NOMO-1 (cell line): Measurements from ENCODE around the gene PTPRM.

ENCODE experiments used
- DNase-seq, 2 experiments: peaks; one replicate each; lab custom pipeline; 2025; ENCODE audit not compliant: unreplicated experiment in 2 of 2; lab: John Stamatoyannopoulos, UW

The PTPRM gene

GRCh38 chr18:8332286-8332685 is 765.2 kb downstream of the PTPRM start:
- DNase-seq: no peak

- no peak for DNase-seq
Observed at GRCh38 chr18:8333961-8334360, 766.8 kb downstream of the PTPRM start.

DNA sequence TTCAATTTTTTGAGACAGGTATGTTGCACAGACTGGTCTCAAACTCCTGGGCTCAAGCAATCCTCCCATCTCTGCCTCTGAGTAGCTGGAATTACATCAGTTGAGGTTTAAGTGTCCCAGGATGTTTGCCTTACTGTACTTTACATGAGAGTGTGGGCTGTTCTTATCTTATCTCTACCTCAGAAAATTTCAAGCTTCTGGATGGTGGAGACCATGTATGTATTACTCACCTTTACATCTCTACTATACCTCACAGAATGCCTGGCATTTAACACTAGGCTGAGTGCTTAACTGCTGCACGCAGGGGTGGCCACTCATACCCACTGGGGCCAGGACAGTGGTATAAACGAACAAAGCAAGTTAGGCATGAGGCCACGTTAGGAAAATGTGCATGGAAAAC is 770.1 kb downstream of the PTPRM start:
- DNase-seq: no peak

GRCh38 chr18:8339210-8339609 is 772.1 kb downstream of the PTPRM start:
- DNase-seq: no peak

DNA sequence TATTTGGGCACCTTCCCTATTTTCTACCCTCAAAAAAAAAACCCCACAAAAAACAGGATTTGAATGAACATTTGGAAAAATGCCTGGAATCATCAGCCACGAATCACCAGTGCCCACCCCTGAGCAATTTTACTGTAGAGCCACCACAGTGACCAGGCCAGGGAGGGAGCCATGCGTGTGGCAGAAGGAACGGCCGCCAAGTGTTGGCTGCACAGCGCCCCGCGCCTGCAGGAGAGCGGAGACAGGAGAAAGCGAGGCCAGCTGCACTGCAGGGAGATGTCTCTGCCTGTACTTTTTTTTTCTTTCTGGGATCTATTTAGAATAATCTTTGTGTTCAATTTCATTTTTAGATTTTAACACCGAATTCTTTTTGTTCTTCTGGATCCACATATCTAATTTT is 772.8 kb downstream of the PTPRM start:
- no peak for DNase-seq

DNA sequence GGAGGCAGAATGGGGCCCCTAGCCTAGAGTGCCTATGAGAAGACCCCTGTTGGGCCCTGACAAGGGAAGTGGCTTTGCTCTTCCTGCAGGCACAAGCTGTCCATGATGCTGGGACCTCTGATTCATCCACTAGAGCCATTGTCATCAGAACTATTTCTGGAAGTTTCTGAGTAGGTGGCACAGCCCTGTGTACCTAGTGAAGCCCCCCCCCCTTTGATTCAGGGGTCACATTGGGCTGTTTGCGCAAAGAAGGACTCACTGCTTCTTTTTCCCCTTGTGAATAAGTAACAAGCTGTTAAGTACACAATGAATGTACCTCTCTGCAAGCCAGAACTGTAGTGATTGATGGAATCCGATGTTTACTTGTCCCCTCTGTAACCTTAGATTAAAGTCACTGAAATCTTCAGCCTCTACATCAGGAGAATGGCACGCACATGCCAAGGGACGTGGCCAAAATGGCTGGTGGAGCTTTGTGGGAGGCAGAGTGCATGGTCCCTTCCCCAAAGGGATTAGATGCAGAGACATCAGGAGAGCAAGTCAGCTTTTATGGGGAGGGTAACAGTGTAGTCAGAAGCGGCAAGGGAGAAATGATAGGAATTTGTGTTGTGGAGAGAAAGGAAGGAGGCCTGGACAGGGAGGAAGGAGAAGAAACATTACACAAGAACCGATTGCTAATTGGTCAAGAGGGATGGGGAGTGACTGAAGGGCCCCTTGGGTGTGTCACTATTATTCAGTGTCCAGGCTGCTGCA is 774.5 kb downstream of the PTPRM start:
- DNase-seq: no peak

DNA sequence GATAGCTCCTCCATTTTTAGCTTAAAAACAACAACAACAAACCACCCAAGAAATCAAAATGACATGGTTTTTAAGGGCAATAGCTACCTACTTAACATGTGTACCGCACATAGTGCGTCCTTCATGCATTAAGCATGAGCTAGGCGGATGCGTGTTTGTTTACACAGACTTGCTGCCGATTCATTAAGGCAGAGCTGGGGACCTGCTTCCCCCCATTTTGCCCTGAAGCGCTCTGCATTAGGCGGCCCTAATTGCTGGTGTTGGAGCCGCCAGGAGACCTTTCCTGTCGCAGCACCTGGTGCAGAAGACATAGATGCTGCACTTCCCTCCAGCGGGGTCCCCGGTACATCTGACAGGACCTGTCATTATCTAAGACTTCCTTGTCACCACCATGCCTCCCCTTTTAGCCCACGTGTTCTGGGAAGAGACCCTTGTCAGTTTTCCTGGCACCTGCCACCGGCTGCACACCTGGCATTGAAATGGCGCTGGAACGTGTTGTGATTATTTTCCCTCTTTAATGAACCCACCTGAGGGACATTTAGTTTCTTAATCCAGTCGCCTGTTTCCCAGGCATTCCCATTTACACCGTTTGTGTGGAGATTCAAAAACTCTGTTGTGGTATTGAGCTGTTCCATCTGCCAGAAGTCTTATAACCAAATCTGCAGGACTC is 781.1 kb downstream of the PTPRM start:
- no peak for DNase-seq

DNA sequence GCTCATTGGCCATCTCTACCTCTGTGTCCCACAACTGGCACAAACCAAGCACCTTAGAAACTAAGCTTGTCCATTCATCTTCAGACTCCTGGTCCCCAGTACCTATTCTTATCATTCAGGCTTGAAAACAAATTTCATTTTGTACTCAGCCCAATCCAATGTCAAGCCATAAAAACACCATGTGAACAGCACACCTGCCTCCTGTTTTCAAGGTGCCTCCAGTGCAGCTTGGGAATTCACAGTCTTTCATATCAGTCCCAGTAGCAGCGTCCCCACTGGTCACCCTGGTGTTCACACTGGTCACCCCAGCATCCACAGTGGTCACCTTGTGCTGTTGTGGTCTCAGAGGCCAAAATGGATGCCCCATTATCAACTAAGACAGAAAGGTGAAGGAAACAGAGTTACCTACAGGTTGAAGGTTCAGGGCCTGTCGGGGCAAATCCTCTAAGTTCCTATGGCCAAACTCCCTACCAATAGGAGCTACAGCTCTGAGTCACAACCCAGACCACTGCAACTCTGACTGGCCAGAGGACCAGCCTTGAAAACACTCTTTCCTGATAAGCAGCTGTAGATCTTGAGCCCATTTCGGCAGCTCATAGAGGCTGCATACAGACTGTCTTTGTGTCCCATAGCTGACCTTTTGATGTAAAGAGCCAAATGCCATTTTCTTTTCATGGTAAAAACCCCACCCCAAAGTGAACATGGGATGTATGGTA is 782.6 kb downstream of the PTPRM start:
- no peak for DNase-seq

- DNase-seq: no peak
Observed at GRCh38 chr18:8350628-8351027, 783.5 kb downstream of the PTPRM start.

- DNase-seq: no peak
Observed at GRCh38 chr18:8351161-8351560, 784.0 kb downstream of the PTPRM start.

- no peak for DNase-seq
Observed at GRCh38 chr18:8354304-8354703, 787.2 kb downstream of the PTPRM start.

GRCh38 chr18:8356001-8356400 is 788.9 kb downstream of the PTPRM start:
- no peak for DNase-seq

GRCh38 chr18:8357320-8357719 is 790.2 kb downstream of the PTPRM start:
- DNase-seq: no peak

GRCh38 chr18:8358033-8358765 is 791.1 kb downstream of the PTPRM start:
- no peak for DNase-seq

DNA sequence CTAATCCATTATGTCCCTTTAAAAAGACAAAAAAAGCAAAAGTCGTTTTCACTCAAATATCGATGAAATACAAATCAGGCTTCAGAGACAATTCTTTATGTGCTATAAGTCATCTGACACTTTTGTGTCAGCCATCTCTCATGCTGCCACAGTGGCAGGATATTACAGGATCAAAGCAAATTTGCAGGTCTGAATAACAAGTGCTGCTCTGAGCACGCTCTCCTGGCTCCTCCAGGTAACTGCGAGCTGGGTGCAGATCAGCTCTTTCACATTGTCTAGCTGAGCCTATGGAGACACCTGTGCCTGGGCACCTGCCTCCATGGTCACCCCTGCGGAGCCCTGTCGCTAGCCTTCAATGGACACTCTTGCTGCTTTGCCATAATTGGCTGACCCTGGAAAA is 792.0 kb downstream of the PTPRM start:
- DNase-seq: no peak

DNA sequence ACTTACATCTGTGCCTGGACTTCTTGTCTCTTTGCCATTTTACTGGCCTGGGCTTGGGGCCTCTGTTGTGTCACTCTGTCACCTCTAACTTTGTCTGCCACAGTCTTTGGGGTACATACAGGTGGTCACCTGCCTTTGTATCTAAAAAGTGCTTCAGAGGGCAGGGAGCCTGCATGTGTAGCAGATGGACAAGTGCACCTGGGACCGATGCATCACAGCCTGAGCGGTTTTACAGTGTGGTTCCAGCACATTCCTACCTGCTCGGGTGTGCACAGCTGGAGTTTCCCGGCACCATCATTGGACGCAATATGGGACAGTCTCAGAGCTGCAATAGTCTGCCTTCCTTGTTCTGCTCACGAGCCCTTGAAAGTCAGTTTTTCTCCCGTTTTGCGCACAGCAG is 792.4 kb downstream of the PTPRM start:
- DNase-seq: no peak

DNA sequence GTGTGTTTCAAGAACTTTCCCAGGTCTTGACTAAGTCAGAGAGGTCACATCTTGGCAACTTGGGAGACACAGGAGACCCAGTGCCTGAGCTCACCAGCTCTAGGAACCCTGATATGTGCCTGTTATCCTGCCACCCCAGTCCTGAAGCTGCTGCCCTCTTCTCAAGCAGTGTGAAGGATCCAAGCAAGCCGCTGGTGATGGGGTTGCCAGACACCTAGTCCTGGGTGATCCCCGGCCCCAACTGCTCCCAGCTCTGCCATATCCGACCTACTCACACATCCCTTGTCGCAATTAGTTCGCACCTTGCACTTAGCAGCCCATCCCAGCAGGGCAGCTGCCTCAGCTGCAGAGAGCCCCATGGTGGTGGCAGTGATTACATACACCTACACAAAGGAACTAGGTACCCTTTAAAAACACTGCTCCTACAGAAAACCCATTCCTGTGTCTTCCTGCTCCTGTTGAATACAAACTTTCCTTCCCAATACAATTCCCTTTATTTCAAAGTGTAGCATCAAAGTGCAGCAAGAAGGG is 794.9 kb downstream of the PTPRM start:
- no peak for DNase-seq

- no peak for DNase-seq
Observed at GRCh38 chr18:8362863-8363262, 795.7 kb downstream of the PTPRM start.

DNA sequence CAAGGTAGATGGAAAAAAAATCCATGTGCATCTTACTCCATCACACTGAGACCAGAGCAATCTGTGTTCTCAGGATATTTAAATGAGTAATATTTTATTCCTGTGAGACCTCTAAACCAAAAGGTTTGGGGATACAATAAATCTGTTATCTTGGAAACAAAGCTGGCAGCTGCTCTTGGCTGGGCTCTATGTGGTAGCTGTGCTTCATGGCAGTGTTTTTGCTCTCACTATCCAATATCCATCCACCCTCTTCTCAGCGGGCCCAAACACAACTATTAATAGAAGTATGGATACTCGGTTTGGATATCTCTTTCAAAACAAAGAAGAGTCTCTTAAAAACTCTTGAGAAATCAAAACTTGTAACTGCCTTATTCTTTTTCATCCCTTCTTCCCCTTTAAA is 797.3 kb downstream of the PTPRM start:
- no peak for DNase-seq

DNA sequence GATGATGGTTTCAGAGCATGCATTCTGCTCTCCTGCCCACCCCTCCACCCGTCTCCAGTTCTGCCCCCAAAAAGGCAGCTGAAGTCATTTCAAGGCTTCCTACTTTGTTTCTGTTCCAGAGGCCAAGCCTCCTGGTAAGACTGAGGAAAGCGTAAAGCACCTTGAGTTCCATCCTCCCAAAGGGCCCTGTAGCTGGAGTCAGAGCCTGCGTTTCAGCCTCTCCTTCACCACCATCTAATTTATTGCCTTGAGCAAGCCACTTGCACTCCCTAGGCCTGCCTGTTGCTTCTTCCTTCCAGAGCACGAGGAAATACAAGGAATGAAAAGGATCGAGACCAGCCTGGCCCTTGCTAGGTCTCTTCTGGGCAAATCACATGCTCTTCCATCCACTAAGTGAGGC is 797.9 kb downstream of the PTPRM start:
- no peak for DNase-seq

DNA sequence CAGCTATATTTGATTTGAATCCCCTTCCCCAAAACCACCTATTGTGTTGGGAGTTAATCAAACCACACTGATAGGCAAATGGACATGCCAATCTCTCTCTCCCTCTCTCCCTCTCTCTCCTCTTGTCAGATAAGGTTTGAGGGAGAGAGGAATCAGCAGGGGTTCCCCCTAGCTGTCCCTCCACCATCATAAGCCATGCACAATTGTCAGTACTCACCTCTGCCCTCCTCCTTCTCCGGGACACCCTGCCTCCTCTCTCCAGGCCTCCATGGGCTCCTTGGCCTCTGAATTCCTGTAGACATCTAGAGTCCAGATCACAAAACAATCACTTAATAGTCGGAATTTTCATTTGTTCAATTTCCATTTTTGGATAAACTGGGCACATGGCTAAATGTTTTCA is 798.4 kb downstream of the PTPRM start:
- no peak for DNase-seq
